Vagina (tissue), 2 donors: ENCODE measurements around the gene GKN1. TPM values are rescaled to one million over a fixed set of nuclear protein-coding genes. Genes with fewer than 3 reads are reported as not detected.

Source experiments
- DNase-seq, 2 donors: peaks; one replicate each; pipeline ENCODE4 v3.0.0-alpha.2; 2017; ENCODE audit errors: extremely low spot score in 2 of 2
- H3K27ac ChIP-seq: fragments of 200-600 bp; sonication (generic); one replicate; pipeline ENCODE4 v1.5.1; 2019
- H3K27me3 ChIP-seq: fragments of 200-600 bp; sonication (generic); one replicate; pipeline ENCODE4 v1.5.1; 2019
- H3K36me3 ChIP-seq, 2 donors: fragments of 200-600 bp; sonication (generic); one replicate each; pipeline ENCODE4 v1.5.1; 2017 to 2019
- H3K4me1 ChIP-seq: fragments of 200-600 bp; sonication (generic); one replicate; pipeline ENCODE4 v1.5.1; 2019
- H3K4me3 ChIP-seq, 2 donors: fragments of 200-600 bp; sonication (generic); 1 replicate in 1 of 2; 2 replicates in 1 of 2; pipeline ENCODE4 v1.5.1; 2016 to 2019
- H3K9me3 ChIP-seq: fragments of 200-600 bp; sonication (generic); one replicate; pipeline ENCODE4 v1.5.1; 2019
- POLR2A ChIP-seq, 2 donors: fragments of 450-650 bp; IDR thresholded peaks; one replicate each; pipeline ENCODE4 v1.6.1; 2017; ENCODE audit warnings: antibody characterized with exemption in 2 of 2, mild to moderate bottlenecking in 2 of 2, moderate library complexity in 2 of 2
- POLR2AphosphoS5 ChIP-seq, 2 donors: sonication (generic); formaldehyde crosslinking; IDR thresholded peaks; one replicate each; pipeline ENCODE4 v1.9.0; 2017; ENCODE audit warnings: antibody characterized with exemption in 2 of 2, mild to moderate bottlenecking in 2 of 2, low read depth in 1 of 2; ENCODE audit not compliant: insufficient read depth in 1 of 2
- intact Hi-C: fragments of 100-400 bp; cut with DNase I; formaldehyde crosslinking; loops from one replicate; pipeline ENCODE4 v1.15.1; 2023
- total RNA-seq: library from RNA; depleted of rRNA; stranded (reverse); fragments of >200 nt; gene quantifications from one replicate; pipeline ENCODE4 v1.2.3, GENCODE V29; 2016
- TF ChIP-seq, protein P1 (sequence below), 3 experiments: fragments of 450-650 bp in 2 of 3; fragments of 200-600 bp in 1 of 3; sonication (generic) in 1 of 3; IDR thresholded peaks; one replicate each; pipeline ENCODE4 v1.5.1; 2017 to 2019; ENCODE audit warnings: antibody characterized with exemption in 3 of 3, mild to moderate bottlenecking in 2 of 3, moderate library complexity in 2 of 3

Gene GKN1
- total RNA-seq, 1 donor from 2014 or later = not detected

DNA sequence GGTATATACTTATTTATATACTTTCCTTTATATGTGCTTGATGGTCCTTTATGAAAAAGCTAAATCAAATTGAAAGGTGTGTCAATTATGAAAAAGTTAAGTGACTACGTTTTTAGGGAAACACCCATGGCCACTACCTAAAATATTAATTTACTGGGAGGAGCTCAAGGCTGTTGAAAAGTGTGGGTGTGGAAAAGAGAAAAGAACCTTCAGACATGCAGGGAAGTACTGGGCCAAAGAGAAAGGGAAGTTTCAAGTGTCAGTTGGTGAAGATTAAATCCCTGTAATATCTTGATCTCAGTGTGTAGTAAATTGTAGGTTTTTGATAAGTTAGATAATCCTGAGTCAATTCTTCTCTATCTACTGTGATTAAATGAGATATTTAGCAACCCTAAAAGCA, 6.2 kb upstream of the GKN1 start:
- TF ChIP-seq, protein P1, sequence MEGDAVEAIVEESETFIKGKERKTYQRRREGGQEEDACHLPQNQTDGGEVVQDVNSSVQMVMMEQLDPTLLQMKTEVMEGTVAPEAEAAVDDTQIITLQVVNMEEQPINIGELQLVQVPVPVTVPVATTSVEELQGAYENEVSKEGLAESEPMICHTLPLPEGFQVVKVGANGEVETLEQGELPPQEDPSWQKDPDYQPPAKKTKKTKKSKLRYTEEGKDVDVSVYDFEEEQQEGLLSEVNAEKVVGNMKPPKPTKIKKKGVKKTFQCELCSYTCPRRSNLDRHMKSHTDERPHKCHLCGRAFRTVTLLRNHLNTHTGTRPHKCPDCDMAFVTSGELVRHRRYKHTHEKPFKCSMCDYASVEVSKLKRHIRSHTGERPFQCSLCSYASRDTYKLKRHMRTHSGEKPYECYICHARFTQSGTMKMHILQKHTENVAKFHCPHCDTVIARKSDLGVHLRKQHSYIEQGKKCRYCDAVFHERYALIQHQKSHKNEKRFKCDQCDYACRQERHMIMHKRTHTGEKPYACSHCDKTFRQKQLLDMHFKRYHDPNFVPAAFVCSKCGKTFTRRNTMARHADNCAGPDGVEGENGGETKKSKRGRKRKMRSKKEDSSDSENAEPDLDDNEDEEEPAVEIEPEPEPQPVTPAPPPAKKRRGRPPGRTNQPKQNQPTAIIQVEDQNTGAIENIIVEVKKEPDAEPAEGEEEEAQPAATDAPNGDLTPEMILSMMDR (IDR thresholded peaks at IDR 0.05) = no peak
- TF ChIP-seq POLR2AphosphoS5 (IDR thresholded peaks at IDR 0.05; ENCODE audit: insufficient read depth in 1 of 2, low read depth in 1 of 2) (no peak), POLR2A (IDR thresholded peaks at IDR 0.05) (no peak)
- Histone ChIP-seq H3K9me3 (no peaks in the 10 kb centered on the region), H3K27me3 (no peaks in the 10 kb centered on the region), H3K4me3 (no peak overlapping the region), H3K27ac (no peak overlapping the region), H3K36me3 (no peaks in the 10 kb centered on the region), H3K4me1 (no peaks in the 10 kb centered on the region)
- no peak for DNase-seq
- intact Hi-C loops = no loop called here

DNA sequence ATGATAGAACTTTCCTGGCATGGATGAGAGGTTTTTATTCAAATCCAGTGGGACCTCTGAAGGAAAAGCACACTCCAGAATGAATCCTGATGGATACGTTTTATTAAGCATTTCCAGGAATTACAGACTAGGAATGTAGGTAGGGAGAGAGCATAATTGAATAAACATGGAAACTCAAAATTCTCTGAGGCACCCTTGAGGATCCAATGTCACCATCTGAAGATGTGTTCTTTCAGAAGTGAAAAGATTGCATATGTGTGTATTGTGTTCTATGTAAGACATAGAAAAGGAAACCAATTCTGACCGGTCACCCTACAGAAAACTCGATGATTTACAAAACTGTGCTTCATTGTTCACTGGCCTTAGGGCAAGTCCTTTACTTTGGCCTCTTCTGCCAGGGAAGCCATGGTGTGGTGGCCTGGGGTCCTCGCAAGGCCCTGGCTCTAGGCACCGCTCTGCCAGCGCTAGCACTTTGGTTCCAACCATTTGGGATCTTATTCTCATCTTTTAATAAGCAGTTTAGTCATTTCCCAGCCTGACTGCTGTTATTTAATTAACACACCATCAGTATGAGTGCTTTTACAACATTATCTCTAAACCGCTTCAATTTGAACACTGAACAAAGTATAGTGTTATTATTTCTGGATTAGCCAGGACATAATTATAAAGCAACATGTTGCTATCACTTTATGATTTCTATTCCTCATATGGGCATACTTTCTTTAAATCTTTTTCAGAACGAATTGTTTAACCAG, 4.5 kb upstream of the GKN1 start:
- intact Hi-C loops = no loop called here

GRCh38 chr2:68970566-68971265, 3.7 kb upstream of the GKN1 start:
- TF ChIP-seq POLR2A (IDR thresholded peaks at IDR 0.05) (no peak), POLR2AphosphoS5 (IDR thresholded peaks at IDR 0.05; ENCODE audit: insufficient read depth in 1 of 2, low read depth in 1 of 2) (no peak)
- TF ChIP-seq, protein P1 (IDR thresholded peaks at IDR 0.05) = no peak
- intact Hi-C loops = no loop called here
- no peak overlapping the region for H3K27ac ChIP-seq

More for the DNA sequence above, 4.5 kb upstream of the GKN1 start:
- H3K9me3 ChIP-seq = no peaks in the 10 kb centered on the region
- no peak overlapping the region for H3K4me3 ChIP-seq
- DNase-seq = no peak
- no peaks in the 10 kb centered on the region for H3K4me1 ChIP-seq
- TF ChIP-seq POLR2A (IDR thresholded peaks at IDR 0.05) = no peak
- TF ChIP-seq POLR2AphosphoS5 (IDR thresholded peaks at IDR 0.05; ENCODE audit: insufficient read depth in 1 of 2, low read depth in 1 of 2) = no peak
- TF ChIP-seq, protein P1 (IDR thresholded peaks at IDR 0.05) = no peak
- no peak overlapping the region for H3K27ac ChIP-seq
- no peaks in the 10 kb centered on the region for H3K27me3 ChIP-seq
- H3K36me3 ChIP-seq = no peaks in the 10 kb centered on the region

DNA sequence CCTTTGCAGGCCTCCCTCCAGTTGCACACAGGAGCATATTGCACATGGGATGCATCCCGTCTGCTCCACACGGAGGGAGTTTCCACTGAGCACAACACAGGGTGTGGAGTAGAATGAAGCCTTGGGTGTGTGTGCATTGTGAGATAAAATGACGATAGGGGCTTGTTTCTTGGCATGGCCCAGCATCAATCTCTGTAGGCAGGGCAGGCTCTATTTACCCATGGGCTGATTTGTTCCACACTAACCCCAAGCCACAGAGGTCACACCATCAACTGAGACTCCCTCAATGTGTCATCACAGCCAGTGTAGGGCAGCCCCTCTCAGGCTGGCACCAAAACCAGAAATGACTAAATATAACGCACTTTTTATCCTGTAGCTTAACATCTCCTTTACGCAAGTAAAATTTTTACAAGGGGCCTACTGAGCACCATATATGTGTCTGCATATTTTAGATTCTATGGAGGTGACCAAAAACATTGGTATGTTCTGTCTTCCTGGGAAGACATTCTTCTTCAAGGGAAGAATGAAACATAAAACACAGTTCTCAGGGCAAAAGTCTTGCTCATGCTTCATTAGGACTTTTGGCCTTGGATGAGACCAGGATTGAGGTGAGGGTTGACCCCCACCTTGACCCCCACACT, 2.7 kb upstream of the GKN1 start:
- H3K27ac ChIP-seq = no peak overlapping the region

More at GRCh38 chr2:68970566-68971265, 3.7 kb upstream of the GKN1 start:
- DNase-seq = no peak
- Histone ChIP-seq H3K27me3 (no peaks in the 10 kb centered on the region), H3K4me1 (no peaks in the 10 kb centered on the region), H3K36me3 (no peaks in the 10 kb centered on the region), H3K9me3 (no peaks in the 10 kb centered on the region), H3K4me3 (no peak overlapping the region)

More for the DNA sequence above, 2.7 kb upstream of the GKN1 start:
- no peak for DNase-seq
- intact Hi-C loops = no loop called here
- Histone ChIP-seq H3K9me3 (no peaks in the 10 kb centered on the region), H3K36me3 (no peaks in the 10 kb centered on the region), H3K4me3 (no peak overlapping the region), H3K27me3 (no peaks in the 10 kb centered on the region), H3K4me1 (no peaks in the 10 kb centered on the region)
- TF ChIP-seq, protein P1 (IDR thresholded peaks at IDR 0.05) = no peak
- TF ChIP-seq POLR2A (IDR thresholded peaks at IDR 0.05) = no peak
- TF ChIP-seq POLR2AphosphoS5 (IDR thresholded peaks at IDR 0.05; ENCODE audit: insufficient read depth in 1 of 2, low read depth in 1 of 2) = no peak
